ENCODE data around the gene GTF3C4.
"Not testable (repeated sequence)": the region's sequence is repeated elsewhere in the genome, so short reads cannot be mapped to it uniquely, and the experiment has no call there.

Gene GTF3C4

GRCh38 chr9:132712753-132713152, 42.5 kb downstream of the GTF3C4 start:
- no peaks in the 10 kb centered on the region for H3K36me3 ChIP-seq (ENCODE audit: insufficient read depth, low read length)
- H3K27me3 ChIP-seq (ENCODE audit: insufficient read depth, low read length) = no peaks in the 10 kb centered on the region
- H3K4me1 ChIP-seq (ENCODE audit: insufficient read depth, low read length) = no peaks in the 10 kb centered on the region
- H3K4me3 ChIP-seq (ENCODE audit: low read length) = no peak overlapping the region
- no peak overlapping the region for H2AFZ ChIP-seq (ENCODE audit: low read depth, low read length)
- peaks cover 2% of the 10 kb centered on the region for H3K9me3 ChIP-seq (ENCODE audit: low read length)

GRCh38 chr9:132716007-132716406, 45.7 kb downstream of the GTF3C4 start:
- Histone ChIP-seq H3K4me3 (ENCODE audit: low read length) (no peak overlapping the region), H2AFZ (ENCODE audit: low read depth, low read length) (no peak overlapping the region), H3K9me3 (ENCODE audit: low read length) (no peaks in the 10 kb centered on the region), H3K27me3 (ENCODE audit: insufficient read depth, low read length) (no peaks in the 10 kb centered on the region), H3K36me3 (ENCODE audit: insufficient read depth, low read length) (no peaks in the 10 kb centered on the region), H3K4me1 (ENCODE audit: insufficient read depth, low read length) (no peaks in the 10 kb centered on the region)

GRCh38 chr9:132717326-132717945, 47.2 kb downstream of the GTF3C4 start:
- Histone ChIP-seq H3K4me1 (ENCODE audit: insufficient read depth, low read length) (no peaks in the 10 kb centered on the region), H2AFZ (ENCODE audit: low read depth, low read length) (no peak overlapping the region), H3K36me3 (ENCODE audit: insufficient read depth, low read length) (no peaks in the 10 kb centered on the region), H3K9me3 (ENCODE audit: low read length) (no peaks in the 10 kb centered on the region), H3K27me3 (ENCODE audit: insufficient read depth, low read length) (no peaks in the 10 kb centered on the region), H3K4me3 (ENCODE audit: low read length) (no peak overlapping the region)

GRCh38 chr9:132718381-132718928, 48.2 kb downstream of the GTF3C4 start:
- H2AFZ ChIP-seq (ENCODE audit: low read depth, low read length); H3K27me3 ChIP-seq (ENCODE audit: insufficient read depth, low read length); H3K9me3 ChIP-seq (ENCODE audit: low read length); H3K36me3 ChIP-seq (ENCODE audit: insufficient read depth, low read length); H3K4me3 ChIP-seq (ENCODE audit: low read length); H3K4me1 ChIP-seq (ENCODE audit: insufficient read depth, low read length): not testable (repeated sequence)

GRCh38 chr9:132721661-132722060, 51.4 kb downstream of the GTF3C4 start:
- no peaks in the 10 kb centered on the region for H3K36me3 ChIP-seq (ENCODE audit: insufficient read depth, low read length)
- no peak overlapping the region for H2AFZ ChIP-seq (ENCODE audit: low read depth, low read length)
- H3K4me1 ChIP-seq (ENCODE audit: insufficient read depth, low read length) = no peaks in the 10 kb centered on the region
- H3K9me3 ChIP-seq (ENCODE audit: low read length) = no peaks in the 10 kb centered on the region
- no peaks in the 10 kb centered on the region for H3K27me3 ChIP-seq (ENCODE audit: insufficient read depth, low read length)
- H3K4me3 ChIP-seq (ENCODE audit: low read length) = no peak overlapping the region

GRCh38 chr9:132722564-132723065, 52.4 kb downstream of the GTF3C4 start:
- H2AFZ ChIP-seq (ENCODE audit: low read depth, low read length) = no peak overlapping the region
- H3K9me3 ChIP-seq (ENCODE audit: low read length) = no peaks in the 10 kb centered on the region
- H3K27me3 ChIP-seq (ENCODE audit: insufficient read depth, low read length) = no peaks in the 10 kb centered on the region
- H3K4me3 ChIP-seq (ENCODE audit: low read length) = no peak overlapping the region
- H3K4me1 ChIP-seq (ENCODE audit: insufficient read depth, low read length) = no peaks in the 10 kb centered on the region
- H3K36me3 ChIP-seq (ENCODE audit: insufficient read depth, low read length) = no peaks in the 10 kb centered on the region

- no peak overlapping the region for H2AFZ ChIP-seq (ENCODE audit: low read depth, low read length)
- no peaks in the 10 kb centered on the region for H3K36me3 ChIP-seq (ENCODE audit: insufficient read depth, low read length)
- no peak overlapping the region for H3K4me3 ChIP-seq (ENCODE audit: low read length)
- no peaks in the 10 kb centered on the region for H3K9me3 ChIP-seq (ENCODE audit: low read length)
- no peaks in the 10 kb centered on the region for H3K27me3 ChIP-seq (ENCODE audit: insufficient read depth, low read length)
- H3K4me1 ChIP-seq (ENCODE audit: insufficient read depth, low read length) = no peaks in the 10 kb centered on the region
These were observed 53.5 kb downstream of the GTF3C4 start for GRCh38 chr9:132723809-132724208.

- no peaks in the 10 kb centered on the region for H3K9me3 ChIP-seq (ENCODE audit: low read length)
- no peak overlapping the region for H2AFZ ChIP-seq (ENCODE audit: low read depth, low read length)
- no peak overlapping the region for H3K4me3 ChIP-seq (ENCODE audit: low read length)
- no peaks in the 10 kb centered on the region for H3K36me3 ChIP-seq (ENCODE audit: insufficient read depth, low read length)
- no peaks in the 10 kb centered on the region for H3K4me1 ChIP-seq (ENCODE audit: insufficient read depth, low read length)
- H3K27me3 ChIP-seq (ENCODE audit: insufficient read depth, low read length) = no peaks in the 10 kb centered on the region
These were observed 55.0 kb downstream of the GTF3C4 start for GRCh38 chr9:132725306-132725705.

GRCh38 chr9:132726576-132727130, 56.4 kb downstream of the GTF3C4 start:
- Histone ChIP-seq H3K4me1 (ENCODE audit: insufficient read depth, low read length) (no peaks in the 10 kb centered on the region), H3K4me3 (ENCODE audit: low read length) (no peak overlapping the region), H3K36me3 (ENCODE audit: insufficient read depth, low read length) (no peaks in the 10 kb centered on the region), H3K9me3 (ENCODE audit: low read length) (no peaks in the 10 kb centered on the region), H3K27me3 (ENCODE audit: insufficient read depth, low read length) (no peaks in the 10 kb centered on the region), H2AFZ (ENCODE audit: low read depth, low read length) (no peak overlapping the region)

GRCh38 chr9:132728071-132728470, 57.8 kb downstream of the GTF3C4 start:
- H3K36me3 ChIP-seq (ENCODE audit: insufficient read depth, low read length) = no peaks in the 10 kb centered on the region
- peaks cover 7% of the 10 kb centered on the region for H3K4me1 ChIP-seq (ENCODE audit: insufficient read depth, low read length)
- no peaks in the 10 kb centered on the region for H3K9me3 ChIP-seq (ENCODE audit: low read length)
- H2AFZ ChIP-seq (ENCODE audit: low read depth, low read length) = no peak overlapping the region
- H3K4me3 ChIP-seq (ENCODE audit: low read length) = no peak overlapping the region
- no peaks in the 10 kb centered on the region for H3K27me3 ChIP-seq (ENCODE audit: insufficient read depth, low read length)

- Histone ChIP-seq H3K4me3 (ENCODE audit: low read length) (no peak overlapping the region), H3K9me3 (ENCODE audit: low read length) (no peaks in the 10 kb centered on the region)
These were observed 58.2 kb downstream of the GTF3C4 start for GRCh38 chr9:132728497-132728896.

GRCh38 chr9:132729235-132729890, 59.1 kb downstream of the GTF3C4 start:
- no peak overlapping the region for H3K4me3 ChIP-seq (ENCODE audit: low read length)
- H3K36me3 ChIP-seq (ENCODE audit: insufficient read depth, low read length) = no peaks in the 10 kb centered on the region
- no peak overlapping the region for H2AFZ ChIP-seq (ENCODE audit: low read depth, low read length)
- peaks cover 7% of the 10 kb centered on the region for H3K4me1 ChIP-seq (ENCODE audit: insufficient read depth, low read length)
- H3K9me3 ChIP-seq (ENCODE audit: low read length) = no peaks in the 10 kb centered on the region
- no peaks in the 10 kb centered on the region for H3K27me3 ChIP-seq (ENCODE audit: insufficient read depth, low read length)

More at GRCh38 chr9:132728497-132728896, 58.2 kb downstream of the GTF3C4 start:
- no peak overlapping the region for H2AFZ ChIP-seq (ENCODE audit: low read depth, low read length)
- no peaks in the 10 kb centered on the region for H3K27me3 ChIP-seq (ENCODE audit: insufficient read depth, low read length)
- no peaks in the 10 kb centered on the region for H3K36me3 ChIP-seq (ENCODE audit: insufficient read depth, low read length)
- H3K4me1 ChIP-seq (ENCODE audit: insufficient read depth, low read length) = peaks cover 7% of the 10 kb centered on the region
